Activated naive CD4-positive, alpha-beta T cell treated with anti-CD3 and anti-CD28 coated beads for 36 hours (primary cell): ENCODE results near the gene KHNYN. TPM values are rescaled to one million over a fixed set of nuclear protein-coding genes. Genes with fewer than 3 reads are reported as not detected.
A peak's percentile ranks its signal among the peaks of the same experiment; 100 is the strongest.

Experiments used
- CTCF ChIA-PET: fragments of 350-600 bp; sonication (Branson Sonifier 250); formaldehyde crosslinking; loops from one replicate; lab custom pipeline; 2021; ENCODE audit warnings: antibody characterized with exemption; lab: Charles Lee
- DNase-seq: peaks from one replicate; pipeline ENCODE4 v3.0.0-alpha.2; 2020
- H3K27ac Mint-ChIP-seq: one replicate; pipeline ENCODE4 v1.8.0; 2021; ENCODE audit warnings: mild to moderate bottlenecking, mixed read lengths
- H3K27me3 Mint-ChIP-seq: one replicate; pipeline ENCODE4 v1.8.0; 2021; ENCODE audit warnings: low read depth, mixed read lengths
- H3K36me3 Mint-ChIP-seq: one replicate; pipeline ENCODE4 v1.8.0; 2021; ENCODE audit warnings: low read depth, mixed read lengths
- H3K4me1 Mint-ChIP-seq: one replicate; pipeline ENCODE4 v1.8.0; 2021; ENCODE audit warnings: low read depth, mixed read lengths
- H3K4me3 Mint-ChIP-seq: one replicate; pipeline ENCODE4 v1.8.0; 2021; ENCODE audit warnings: mild to moderate bottlenecking, moderate library complexity, mixed read lengths
- H3K9me3 Mint-ChIP-seq: one replicate; pipeline ENCODE4 v1.8.0; 2021; ENCODE audit warnings: mixed read lengths
- intact Hi-C: fragments of 100-400 bp; cut with micrococcal nuclease; formaldehyde crosslinking; loops from one replicate; pipeline ENCODE4 v1.15.1; 2023
- total RNA-seq, 2 experiments: library from RNA; stranded (reverse); gene quantifications; one replicate each; pipeline ENCODE4 v1.2.3, GENCODE V29; 2021

KHNYN gene
- total RNA-seq, 2 experiments from 2014 or later, result 59.8 to 62.5 TPM

GRCh38 chr14:24406416-24406815, 23.3 kb upstream of the KHNYN start:
- Mint-ChIP-seq H3K4me1 (no peaks in the 10 kb centered on the region), H3K27ac (no peak overlapping the region), H3K27me3 (no peaks in the 10 kb centered on the region), H3K9me3 (no peaks in the 10 kb centered on the region), H3K36me3 (no peaks in the 10 kb centered on the region), H3K4me3 (no peak overlapping the region)
- intact Hi-C loops, result no loop called here
- no peak for DNase-seq
- CTCF ChIA-PET, result interaction anchor here (1.1 to 2.6 kb wide), 4 partner anchors 25 to 74 kb away, joined by 3 to 10 read pairs (median 5); no protein-coding TSS in a partner anchor

- CTCF ChIA-PET, result interaction anchor here (1.3 to 2.6 kb wide), 2 partner anchors 29 to 75 kb away, joined by 3 to 10 read pairs; no protein-coding TSS in a partner anchor
- Mint-ChIP-seq H3K36me3 (no peaks in the 10 kb centered on the region), H3K27me3 (no peaks in the 10 kb centered on the region), H3K27ac (no peak overlapping the region), H3K4me1 (no peaks in the 10 kb centered on the region), H3K9me3 (no peaks in the 10 kb centered on the region), H3K4me3 (no peak overlapping the region)
- intact Hi-C loops, result no loop called here
- DNase-seq, result no peak
Measured at GRCh38 chr14:24407608-24408325, 22.0 kb upstream of the KHNYN start.

GRCh38 chr14:24408764-24409163, 21.0 kb upstream of the KHNYN start:
- Mint-ChIP-seq H3K27ac (no peak overlapping the region), H3K36me3 (no peaks in the 10 kb centered on the region), H3K27me3 (no peaks in the 10 kb centered on the region), H3K4me3 (no peak overlapping the region), H3K4me1 (no peaks in the 10 kb centered on the region), H3K9me3 (no peaks in the 10 kb centered on the region)
- CTCF ChIA-PET, result interaction anchor here (0.6 to 3.3 kb wide), 6 partner anchors 23 to 164 kb away, joined by 3 to 16 read pairs (median 4); partner anchors contain the start of gene ADCY4
- DNase-seq, result no peak
- intact Hi-C loops, result no loop called here

- Mint-ChIP-seq H3K4me3 (no peak overlapping the region), H3K9me3 (no peaks in the 10 kb centered on the region), H3K27me3 (no peaks in the 10 kb centered on the region), H3K27ac (no peak overlapping the region), H3K36me3 (no peaks in the 10 kb centered on the region), H3K4me1 (no peaks in the 10 kb centered on the region)
- no peak for DNase-seq
- intact Hi-C loops, result no loop called here
- CTCF ChIA-PET, result interaction anchor here (0.6 to 3.3 kb wide), 6 partner anchors 23 to 163 kb away, joined by 3 to 16 read pairs (median 4); partner anchors contain the start of gene ADCY4
Measured at GRCh38 chr14:24409192-24409591, 20.6 kb upstream of the KHNYN start.

GRCh38 chr14:24409956-24410355, 19.8 kb upstream of the KHNYN start:
- H3K36me3 Mint-ChIP-seq, result no peaks in the 10 kb centered on the region
- no peaks in the 10 kb centered on the region for H3K27me3 Mint-ChIP-seq
- no peak for DNase-seq
- intact Hi-C loops, result no loop called here
- CTCF ChIA-PET, result interaction anchor here (0.6 to 3.3 kb wide), 6 partner anchors 9 to 77 kb away, joined by 3 to 16 read pairs (median 4); partner anchors contain the start of gene ADCY4
- no peak overlapping the region for H3K27ac Mint-ChIP-seq
- no peak overlapping the region for H3K4me3 Mint-ChIP-seq
- no peaks in the 10 kb centered on the region for H3K4me1 Mint-ChIP-seq
- H3K9me3 Mint-ChIP-seq, result no peaks in the 10 kb centered on the region

- no peaks in the 10 kb centered on the region for H3K36me3 Mint-ChIP-seq
- peak; percentile 40 for DNase-seq
- no peaks in the 10 kb centered on the region for H3K4me1 Mint-ChIP-seq
- no peak overlapping the region for H3K4me3 Mint-ChIP-seq
- no peaks in the 10 kb centered on the region for H3K27me3 Mint-ChIP-seq
- intact Hi-C loops, result loop anchor here (1.0 kb wide), 1 partner anchor 46 kb away; no protein-coding TSS in a partner anchor
- no peaks in the 10 kb centered on the region for H3K9me3 Mint-ChIP-seq
- CTCF ChIA-PET, result interaction anchor here (0.8 to 3.3 kb wide), 6 partner anchors 11 to 78 kb away, joined by 3 to 16 read pairs (median 4); no protein-coding TSS in a partner anchor
- no peak overlapping the region for H3K27ac Mint-ChIP-seq
Measured at GRCh38 chr14:24411443-24412389, 18.0 kb upstream of the KHNYN start.

GRCh38 chr14:24414077-24414476, 15.7 kb upstream of the KHNYN start:
- H3K4me1 Mint-ChIP-seq, result no peaks in the 10 kb centered on the region
- CTCF ChIA-PET, result interaction anchor here (0.6 to 2.8 kb wide), 5 partner anchors 17 to 383 kb away, joined by 3 to 11 read pairs (median 6); partner anchors contain the start of gene CIDEB
- intact Hi-C loops, result no loop called here
- H3K36me3 Mint-ChIP-seq, result no peaks in the 10 kb centered on the region
- no peaks in the 10 kb centered on the region for H3K9me3 Mint-ChIP-seq
- DNase-seq, result no peak
- H3K27me3 Mint-ChIP-seq, result no peaks in the 10 kb centered on the region
- H3K4me3 Mint-ChIP-seq, result no peak overlapping the region
- H3K27ac Mint-ChIP-seq, result no peak overlapping the region

GRCh38 chr14:24414732-24415420, 14.9 kb upstream of the KHNYN start:
- intact Hi-C loops, result no loop called here
- CTCF ChIA-PET, result interaction anchor here (1.9 to 2.8 kb wide), 2 partner anchors 17 to 81 kb away, joined by 10 to 11 read pairs; no protein-coding TSS in a partner anchor
- no peak overlapping the region for H3K4me3 Mint-ChIP-seq

GRCh38 chr14:24415421-24416253, 14.1 kb upstream of the KHNYN start:
- CTCF ChIA-PET, result interaction anchor here (1.5 to 1.9 kb wide), 2 partner anchors 16 to 82 kb away, joined by 3 to 10 read pairs; no protein-coding TSS in a partner anchor
- Mint-ChIP-seq H3K27ac (no peak overlapping the region), H3K9me3 (no peaks in the 10 kb centered on the region), H3K4me3 (no peak overlapping the region), H3K27me3 (no peaks in the 10 kb centered on the region), H3K4me1 (no peaks in the 10 kb centered on the region), H3K36me3 (no peaks in the 10 kb centered on the region)
- DNase-seq, result no peak
- intact Hi-C loops, result no loop called here

More at GRCh38 chr14:24414732-24415420, 14.9 kb upstream of the KHNYN start:
- Mint-ChIP-seq H3K4me1 (no peaks in the 10 kb centered on the region), H3K27ac (no peak overlapping the region), H3K36me3 (no peaks in the 10 kb centered on the region), H3K9me3 (no peaks in the 10 kb centered on the region), H3K27me3 (no peaks in the 10 kb centered on the region)
- DNase-seq, result no peak

- DNase-seq, result no peak
- intact Hi-C loops, result no loop called here
- no peaks in the 10 kb centered on the region for H3K9me3 Mint-ChIP-seq
- H3K4me1 Mint-ChIP-seq, result no peaks in the 10 kb centered on the region
- H3K36me3 Mint-ChIP-seq, result no peaks in the 10 kb centered on the region
- no peak overlapping the region for H3K4me3 Mint-ChIP-seq
- no peaks in the 10 kb centered on the region for H3K27me3 Mint-ChIP-seq
- CTCF ChIA-PET, result interaction anchor here (1.5 kb wide), 1 partner anchor 15 kb away, joined by 3 read pairs; no protein-coding TSS in a partner anchor
- H3K27ac Mint-ChIP-seq, result no peak overlapping the region
Measured at GRCh38 chr14:24416254-24416931, 13.4 kb upstream of the KHNYN start.
